Ectodermal cell (in vitro differentiated cells): Measurements from ENCODE around the gene INSR. TPM values are rescaled to one million over a fixed set of nuclear protein-coding genes. Genes with fewer than 3 reads are reported as not detected.
A peak's percentile ranks its signal among the peaks of the same experiment; 100 is the strongest.

Experiments used
- H3K27ac ChIP-seq: 2 replicates; pipeline ENCODE4 v1.7.0; 2013; ENCODE audit warnings: mild to moderate bottlenecking, low read depth, low read length; ENCODE audit not compliant: insufficient read depth, poor library complexity, severe bottlenecking
- H3K27me3 ChIP-seq: 2 replicates; pipeline ENCODE4 v1.7.0; 2013; ENCODE audit warnings: mild to moderate bottlenecking, low read length; ENCODE audit not compliant: insufficient read depth, control insufficient read depth, poor library complexity, severe bottlenecking
- H3K36me3 ChIP-seq: one replicate; pipeline ENCODE4 v1.7.0; 2013; ENCODE audit warnings: low read length; ENCODE audit not compliant: control insufficient read depth, insufficient read depth
- H3K4me1 ChIP-seq: one replicate; pipeline ENCODE4 v1.7.0; 2013; ENCODE audit warnings: low read length; ENCODE audit not compliant: control insufficient read depth, insufficient read depth
- H3K4me3 ChIP-seq: 2 replicates; pipeline ENCODE4 v1.7.0; 2013; ENCODE audit warnings: low read depth, low read length, control low read depth; ENCODE audit not compliant: insufficient read depth
- H3K9me3 ChIP-seq: 2 replicates; pipeline ENCODE4 v1.7.0; 2013; ENCODE audit warnings: mild to moderate bottlenecking, low read length, moderate library complexity; ENCODE audit not compliant: control insufficient read depth
- WGBS, 2 experiments: methylation state at CpG; one replicate each; pipeline ENCODE4 v1.1.7; 2013; ENCODE audit warnings: missing lambda C conversion rate in 2 of 2; 5-methylcytosine and 5-hydroxymethylcytosine counted together
- polyA plus RNA-seq, 4 experiments: library from polyadenylated mRNA; stranded (reverse); fragments of 50-300 nt; gene quantifications; one replicate each; pipeline ENCODE4 v1.2.3, GENCODE V29; 2013

INSR gene
- polyA plus RNA-seq (2013, experiment 1 of 4) = 9.6 TPM
- polyA plus RNA-seq (2013, experiment 2 of 4) = 12.6 TPM
- polyA plus RNA-seq (2013, experiment 3 of 4) = 10.5 TPM
- 9.8 TPM for polyA plus RNA-seq (2013, experiment 4 of 4)

DNA sequence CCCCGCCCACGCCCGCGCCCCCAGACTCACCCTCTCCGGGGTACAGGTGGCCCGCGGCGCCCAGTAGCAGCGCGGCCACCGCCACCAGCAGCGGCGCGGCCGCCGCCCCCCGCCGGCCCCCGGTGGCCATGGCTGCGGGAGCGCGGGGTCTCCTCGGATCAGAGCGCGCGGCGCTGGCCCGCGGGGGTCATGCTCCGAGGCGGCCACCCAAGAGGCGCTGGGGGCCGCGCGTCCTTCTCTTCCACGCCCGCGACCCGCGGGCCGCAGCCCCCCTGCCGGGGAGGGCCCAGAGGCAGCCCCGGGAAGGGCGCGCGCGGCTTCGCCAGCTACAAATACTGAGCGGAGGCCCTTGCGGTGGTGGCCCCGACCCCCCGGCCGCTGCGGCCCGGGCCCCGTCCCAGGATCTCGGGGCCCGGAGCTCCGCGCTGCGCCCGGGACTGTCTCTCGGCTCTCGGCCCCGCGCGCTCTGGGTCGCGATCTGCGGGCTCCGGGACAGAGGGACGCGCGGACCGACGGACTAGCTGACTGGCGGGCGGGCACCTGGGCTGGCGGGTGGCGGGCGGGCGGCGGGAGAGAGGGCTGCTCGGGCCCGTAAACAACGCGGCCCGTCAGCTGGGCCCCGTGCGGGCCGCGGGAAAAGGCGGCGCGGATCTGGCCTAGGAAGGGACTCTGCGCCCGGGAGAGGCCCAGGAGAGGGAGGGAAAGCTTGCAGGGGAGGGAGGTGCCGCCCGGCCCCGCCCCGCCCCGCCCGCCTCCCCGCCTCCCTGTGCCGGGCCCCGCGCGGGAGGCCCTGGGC, at the start of gene INSR:
Gene INSR, minus strand, starts transcription at position 653 of the 796 bp plus-strand sequence. Its CDS starts 523 bp downstream, at position 130.
- Histone ChIP-seq H3K27ac (no peak within 1 kb of the TSS), H3K4me1 (no peaks in the 10 kb centered on the region), H3K4me3 (peak within 1 kb of the TSS; percentile 78), H3K9me3 (no peaks in the 10 kb centered on the region), H3K27me3 (peaks cover 28% of the 10 kb centered on the region), H3K36me3 (no peaks in the 10 kb centered on the region)
- 0% methylated on average over 108 of the region's 108 CpGs for WGBS, 2 experiments

GRCh38 chr19:7342143-7342542, 47.9 kb upstream of the INSR start:
- Histone ChIP-seq H3K27me3 (no peaks in the 10 kb centered on the region), H3K9me3 (no peaks in the 10 kb centered on the region), H3K4me1 (no peaks in the 10 kb centered on the region), H3K4me3 (no peak overlapping the region), H3K27ac (no peak overlapping the region), H3K36me3 (no peaks in the 10 kb centered on the region)
- 87 to 90% methylated on average over 5 of the region's 5 CpGs for WGBS, 2 experiments

DNA sequence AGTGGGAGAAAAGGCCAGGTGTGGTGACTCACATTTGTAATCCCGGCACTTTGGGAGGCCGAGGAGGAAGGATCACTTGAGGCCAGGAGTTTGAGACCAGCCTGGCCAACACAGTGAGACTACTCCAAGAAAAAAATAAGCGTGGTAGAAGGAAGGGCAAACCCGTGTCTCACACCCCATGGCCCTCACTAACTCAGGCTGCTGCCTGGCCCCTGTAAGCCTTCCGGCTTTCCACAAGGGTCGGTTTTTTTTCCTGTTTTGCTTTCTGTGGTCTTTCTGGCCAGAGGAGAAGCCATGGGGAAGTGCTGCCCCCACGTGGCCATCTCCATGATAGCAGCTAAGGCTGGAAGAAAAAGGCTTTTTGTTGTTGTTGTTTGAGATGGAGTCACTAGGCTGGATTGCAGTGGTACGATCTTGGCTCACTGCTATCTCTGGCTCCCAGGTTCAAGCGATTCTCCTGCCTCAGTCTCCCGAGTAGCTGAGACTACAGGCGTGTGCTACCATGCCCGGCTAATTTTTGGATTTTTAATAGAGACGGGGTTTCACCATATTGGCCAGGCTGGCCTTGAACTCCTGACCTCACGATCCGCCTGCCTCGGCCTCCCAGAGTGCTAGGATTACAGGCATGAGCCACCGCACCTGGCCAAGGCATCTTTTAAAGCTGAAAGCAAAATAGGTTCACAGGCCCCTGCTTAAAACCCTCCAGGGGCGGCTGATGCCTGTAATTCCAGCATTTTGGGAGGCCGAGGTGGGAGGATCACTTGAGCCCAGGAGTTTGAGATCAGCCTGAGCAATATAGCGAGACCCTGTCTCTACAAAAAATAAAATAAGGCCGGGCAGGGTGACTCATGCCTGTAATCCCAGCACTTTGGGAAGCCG, 47.0 kb upstream of the INSR start:
- no peak overlapping the region for H3K27ac ChIP-seq
- WGBS, 2 experiments = 54 to 55% methylated on average over 22 of the region's 22 CpGs
- H3K9me3 ChIP-seq = no peaks in the 10 kb centered on the region
- H3K4me1 ChIP-seq = no peaks in the 10 kb centered on the region
- H3K36me3 ChIP-seq = no peaks in the 10 kb centered on the region
- H3K4me3 ChIP-seq = no peak overlapping the region
- no peaks in the 10 kb centered on the region for H3K27me3 ChIP-seq

DNA sequence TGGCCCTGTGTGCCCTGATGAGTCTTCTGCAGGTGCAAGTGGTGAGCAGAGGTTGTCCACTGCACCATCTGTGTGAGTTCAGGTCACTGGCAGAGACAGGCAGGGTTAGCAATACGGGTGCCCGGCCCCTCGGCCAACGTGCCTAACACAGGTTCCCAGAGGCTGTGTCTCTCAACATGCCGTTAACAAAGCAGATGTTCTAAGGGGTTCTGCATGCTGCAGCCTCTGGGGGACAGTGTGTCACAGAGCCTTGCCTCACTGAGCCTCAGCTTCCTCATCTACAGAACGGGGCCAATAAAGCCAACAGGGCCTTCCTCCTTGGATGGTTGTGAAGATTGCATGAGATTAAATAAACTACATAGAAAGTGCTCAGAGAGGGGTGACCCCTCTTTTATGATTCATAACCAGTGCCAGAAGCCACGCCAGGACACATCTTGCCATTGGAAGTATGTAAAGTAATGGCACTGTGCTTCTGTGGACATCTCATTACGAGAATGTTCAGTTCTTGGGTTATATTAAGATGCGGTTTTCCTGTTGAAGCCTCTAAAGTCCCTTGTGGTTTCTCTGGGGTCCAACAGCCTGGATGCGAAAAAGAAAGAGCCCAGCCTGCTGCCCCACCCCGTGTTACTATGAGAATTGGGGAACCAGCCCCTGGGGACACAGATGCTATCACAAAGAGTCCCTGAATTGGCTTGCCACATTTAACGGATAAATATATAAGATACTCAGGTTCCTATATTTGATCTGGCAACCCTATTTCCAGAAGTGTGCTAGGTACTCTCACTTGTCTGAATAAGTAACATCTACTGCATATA, 43.4 kb upstream of the INSR start:
- WGBS, 2 experiments = 87 to 91% methylated on average over 12 of the region's 12 CpGs
- H3K4me3 ChIP-seq = no peak overlapping the region
- H3K4me1 ChIP-seq = no peaks in the 10 kb centered on the region
- H3K27ac ChIP-seq = no peak overlapping the region
- H3K9me3 ChIP-seq = no peaks in the 10 kb centered on the region
- no peaks in the 10 kb centered on the region for H3K27me3 ChIP-seq
- H3K36me3 ChIP-seq = no peaks in the 10 kb centered on the region

DNA sequence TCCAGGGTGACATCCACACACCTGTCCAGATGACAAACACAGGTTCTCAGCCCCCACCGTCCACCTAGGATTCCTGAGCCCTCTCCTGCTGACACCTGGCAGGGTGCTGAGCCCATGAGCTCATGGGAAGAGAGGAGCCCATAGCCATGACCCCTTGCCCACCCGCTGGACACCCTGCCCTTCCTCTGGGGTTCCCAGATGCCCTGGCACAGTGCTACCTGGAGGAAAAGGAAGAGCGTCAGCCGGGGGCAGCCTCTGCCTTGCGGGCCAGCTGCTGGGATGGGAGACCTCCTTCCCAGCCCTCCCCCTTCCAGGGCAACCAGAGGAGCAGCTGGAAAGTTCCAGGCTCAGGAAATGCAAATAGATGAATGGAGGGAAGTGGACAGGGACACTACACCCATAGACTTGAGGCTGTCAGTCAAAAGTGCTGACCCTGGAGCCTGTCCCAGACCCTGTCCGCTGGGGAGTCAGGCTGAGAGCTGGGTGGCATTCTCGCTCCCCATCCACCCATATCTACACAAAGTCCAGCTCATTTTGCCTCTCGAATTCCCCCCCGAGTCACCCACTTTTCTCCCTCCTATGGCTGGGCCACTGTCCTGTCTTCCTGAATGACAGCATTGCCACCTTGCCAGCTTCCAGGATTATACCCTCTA, 42.2 kb upstream of the INSR start:
- Histone ChIP-seq H3K9me3 (no peaks in the 10 kb centered on the region), H3K27me3 (no peaks in the 10 kb centered on the region), H3K27ac (no peak overlapping the region), H3K4me3 (no peak overlapping the region), H3K36me3 (no peaks in the 10 kb centered on the region), H3K4me1 (no peaks in the 10 kb centered on the region)
- 84 to 86% methylated on average over 9 of the region's 9 CpGs for WGBS, 2 experiments

- Histone ChIP-seq H3K36me3 (no peaks in the 10 kb centered on the region), H3K4me3 (no peak overlapping the region), H3K9me3 (no peaks in the 10 kb centered on the region), H3K27me3 (no peaks in the 10 kb centered on the region), H3K4me1 (no peaks in the 10 kb centered on the region), H3K27ac (no peak overlapping the region)
- WGBS, 2 experiments = 86 to 88% methylated on average over 16 to 17 of the region's 17 CpGs
These were observed 39.2 kb upstream of the INSR start for GRCh38 chr19:7333198-7334118.

- Histone ChIP-seq H3K4me3 (no peak overlapping the region), H3K4me1 (no peaks in the 10 kb centered on the region), H3K36me3 (no peaks in the 10 kb centered on the region), H3K27ac (no peak overlapping the region), H3K27me3 (no peaks in the 10 kb centered on the region), H3K9me3 (no peaks in the 10 kb centered on the region)
- 87 to 90% methylated on average over 4 of the region's 4 CpGs for WGBS, 2 experiments
These were observed 37.2 kb upstream of the INSR start for GRCh38 chr19:7331446-7331845.

DNA sequence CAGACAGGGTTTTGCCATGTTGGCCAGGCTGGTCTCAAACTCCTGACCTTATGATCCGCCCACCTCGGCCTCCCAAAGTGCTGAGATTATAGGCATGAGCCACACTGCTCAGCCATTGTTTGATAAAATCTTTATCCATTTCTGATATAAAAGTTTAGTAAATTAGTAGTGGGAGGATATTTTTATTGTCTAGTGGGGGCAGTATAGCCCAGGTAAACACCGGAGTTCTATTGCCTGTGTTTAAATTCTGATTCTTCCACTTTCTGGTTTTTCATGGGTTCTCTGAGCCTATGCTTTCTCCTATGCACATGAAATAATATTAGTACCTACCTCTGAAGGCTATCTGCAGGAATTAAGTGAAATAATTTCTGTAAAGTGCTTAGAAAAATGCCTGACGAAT, 34.4 kb upstream of the INSR start:
- H3K36me3 ChIP-seq = no peaks in the 10 kb centered on the region

GRCh38 chr19:7327802-7328201, 33.6 kb upstream of the INSR start:
- H3K4me1 ChIP-seq = no peaks in the 10 kb centered on the region
- H3K4me3 ChIP-seq = no peak overlapping the region
- no peak overlapping the region for H3K27ac ChIP-seq
- H3K9me3 ChIP-seq = no peaks in the 10 kb centered on the region
- WGBS, 2 experiments = 50% methylated on average over 1 of the region's 1 CpG; no CpG with 5 or more reads in 1 of the 2 experiments
- H3K27me3 ChIP-seq = no peaks in the 10 kb centered on the region
- no peaks in the 10 kb centered on the region for H3K36me3 ChIP-seq

More for the DNA sequence above, 34.4 kb upstream of the INSR start:
- Histone ChIP-seq H3K27ac (no peak overlapping the region), H3K9me3 (no peaks in the 10 kb centered on the region), H3K27me3 (no peaks in the 10 kb centered on the region), H3K4me3 (no peak overlapping the region), H3K4me1 (no peaks in the 10 kb centered on the region)
- WGBS, 2 experiments = 95 to 96% methylated on average over 4 of the region's 4 CpGs
